CD14-positive monocyte (primary cell): ENCODE measurements around the gene CNTNAP5. TPM values are rescaled to one million over a fixed set of nuclear protein-coding genes. Genes with fewer than 3 reads are reported as not detected.

Source experiments
- DNase-seq, 3 donors: peaks; one replicate each; pipeline ENCODE4 v3.0.0-alpha.2; 2011 to 2022
- H2AFZ ChIP-seq: 2 replicates; pipeline ENCODE4 v1.6.0; 2012; ENCODE audit warnings: mild to moderate bottlenecking, low read depth, low read length, inconsistent platforms; ENCODE audit not compliant: insufficient read depth, poor library complexity, severe bottlenecking
- H3K27ac ChIP-seq, 2 donors: 1 replicate in 1 of 2; 2 replicates in 1 of 2; pipeline ENCODE4 v1.5.1; 2012 to 2013; ENCODE audit warnings: low read length in 2 of 2, control low read depth in 1 of 2, inconsistent platforms in 1 of 2, low read depth in 1 of 2, mild to moderate bottlenecking in 1 of 2
- H3K27me3 ChIP-seq, 2 donors: one replicate each; pipeline versions ENCODE4 v1.6.0 to v1.6.1; 2011 to 2013; ENCODE audit warnings: low read length in 2 of 2; ENCODE audit not compliant: control insufficient read depth in 2 of 2, insufficient read depth in 2 of 2
- H3K36me3 ChIP-seq, 2 donors: replicated peaks in 1 of 2; 1 replicate in 1 of 2; 2 replicates in 1 of 2; pipeline versions ENCODE4 v1.5.1 to v1.6.1; 2012 to 2013; ENCODE audit warnings: low read length in 2 of 2, control low read depth in 1 of 2, inconsistent platforms in 1 of 2, mild to moderate bottlenecking in 1 of 2; ENCODE audit not compliant: insufficient read depth in 2 of 2, control insufficient read depth in 1 of 2
- H3K4me1 ChIP-seq, 2 donors: 1 replicate in 1 of 2; 2 replicates in 1 of 2; pipeline versions ENCODE4 v1.5.1 to v1.6.1; 2012 to 2013; ENCODE audit warnings: low read length in 2 of 2, control low read depth in 1 of 2, inconsistent platforms in 1 of 2, mild to moderate bottlenecking in 1 of 2, moderate library complexity in 1 of 2; ENCODE audit not compliant: insufficient read depth in 2 of 2, control insufficient read depth in 1 of 2
- H3K4me2 ChIP-seq: replicated peaks from 2 replicates; pipeline ENCODE3; 2012; ENCODE audit warnings: low read length, moderate library complexity, mild to moderate bottlenecking; ENCODE audit not compliant: poor library complexity, severe bottlenecking; ENCODE audit errors: extremely low read depth
- H3K4me3 ChIP-seq, 3 experiments: fragments of 200-600 bp in 1 of 3; sonication (generic) in 1 of 3; replicated peaks in 1 of 3; 1 replicate in 2 of 3; 2 replicates in 1 of 3; pipeline ENCODE4 v1.5.1; 2011 to 2013; ENCODE audit warnings: low read length in 3 of 3, mild to moderate bottlenecking in 3 of 3, control low read depth in 2 of 3, low read depth in 2 of 3, inconsistent platforms in 1 of 3, moderate library complexity in 1 of 3
- H3K79me2 ChIP-seq: 2 replicates; pipeline ENCODE4 v1.6.0; 2012; ENCODE audit warnings: mild to moderate bottlenecking, control low read depth, inconsistent platforms, low read length, moderate library complexity; ENCODE audit not compliant: insufficient read depth
- H3K9ac ChIP-seq: 2 replicates; pipeline ENCODE4 v1.6.0; 2017; ENCODE audit warnings: low read length, mild to moderate bottlenecking; ENCODE audit not compliant: insufficient read depth, poor library complexity, severe bottlenecking
- H3K9me3 ChIP-seq, 2 donors: replicated peaks in 1 of 2; 1 replicate in 1 of 2; 2 replicates in 1 of 2; pipeline versions ENCODE4 v1.5.1 to v1.6.1; 2012 to 2013; ENCODE audit warnings: low read length in 2 of 2, control low read depth in 1 of 2; ENCODE audit not compliant: control insufficient read depth in 1 of 2, insufficient read depth in 1 of 2
- H4K20me1 ChIP-seq: 2 replicates; pipeline ENCODE4 v1.6.0; 2012; ENCODE audit warnings: mild to moderate bottlenecking, low read length, control low read depth, moderate library complexity; ENCODE audit not compliant: insufficient read depth
- H3K27ac Mint-ChIP-seq, 7 donors: one replicate each; pipeline ENCODE4 v1.8.0; 2020; ENCODE audit warnings: mild to moderate bottlenecking in 7 of 7, mixed read lengths in 7 of 7, moderate library complexity in 6 of 7, inconsistent platforms in 2 of 7
- H3K27me3 Mint-ChIP-seq, 3 donors: one replicate each; pipeline ENCODE4 v1.8.0; 2021 to 2022; ENCODE audit warnings: low read depth in 3 of 3, mild to moderate bottlenecking in 3 of 3, mixed read lengths in 3 of 3, moderate library complexity in 3 of 3, inconsistent platforms in 1 of 3
- H3K36me3 Mint-ChIP-seq, 2 donors: one replicate each; pipeline ENCODE4 v1.8.0; 2020; ENCODE audit warnings: mixed read lengths in 2 of 2, inconsistent platforms in 1 of 2, mild to moderate bottlenecking in 1 of 2
- H3K4me1 Mint-ChIP-seq: one replicate; pipeline ENCODE4 v1.8.0; 2020; ENCODE audit warnings: mild to moderate bottlenecking, mixed read lengths
- H3K4me3 Mint-ChIP-seq, 2 donors: one replicate each; pipeline ENCODE4 v1.8.0; 2020; ENCODE audit warnings: mild to moderate bottlenecking in 2 of 2, mixed read lengths in 2 of 2, moderate library complexity in 1 of 2
- H3K9me3 Mint-ChIP-seq, 7 donors: one replicate each; pipeline ENCODE4 v1.8.0; 2020 to 2022; ENCODE audit warnings: mixed read lengths in 7 of 7, mild to moderate bottlenecking in 6 of 7, moderate library complexity in 6 of 7, inconsistent platforms in 2 of 7
- CTCF ChIP-seq: fragments of 200-600 bp; IDR thresholded peaks from one replicate; pipeline ENCODE4 v1.8.0; 2022; ENCODE audit warnings: antibody characterized with exemption, mild to moderate bottlenecking
- WGBS: methylation state at CpG from one replicate; pipeline ENCODE4 v1.1.5; 2013; ENCODE audit warnings: missing lambda C conversion rate; ENCODE audit not compliant: insufficient coverage; 5-methylcytosine and 5-hydroxymethylcytosine counted together
- intact Hi-C, 2 donors: fragments of 100-400 bp; cut with micrococcal nuclease; formaldehyde crosslinking; loops; one replicate each; pipeline versions ENCODE4 v1.15.0 to v1.15.1; 2023
- polyA plus RNA-seq, 3 donors: library from polyadenylated mRNA; depleted of rRNA in 1 of 3; unstranded in 2 of 3; stranded (reverse) in 1 of 3; fragments of 300-500 nt in 2 of 3; fragments of >200 nt in 1 of 3; fragmentation: Illumina TruSeq in 2 of 3; gene quantifications; 1 replicate in 2 of 3; 2 replicates in 1 of 3; pipeline ENCODE4 v1.2.3, GENCODE V29; 2012 to 2021

CNTNAP5 gene
- polyA plus RNA-seq, 3 donors, result not detected

GRCh38 chr2:124708661-124709060, 683.6 kb downstream of the CNTNAP5 start:
- H3K4me1 ChIP-seq, result no peaks in the 10 kb centered on the region
- DNase-seq, result no peak
- H4K20me1 ChIP-seq, result no peaks in the 10 kb centered on the region
- H3K4me3 Mint-ChIP-seq, result no peak overlapping the region
- H3K27me3 Mint-ChIP-seq, result no peaks in the 10 kb centered on the region
- H3K36me3 Mint-ChIP-seq, result no peaks in the 10 kb centered on the region
- intact Hi-C loops, result no loop called here
- no peaks in the 10 kb centered on the region for H3K4me1 Mint-ChIP-seq
- no peaks in the 10 kb centered on the region for H3K36me3 ChIP-seq
- H3K27ac ChIP-seq, result no peak overlapping the region
- H3K27ac Mint-ChIP-seq, result no peak overlapping the region
- no peak overlapping the region for H3K4me3 ChIP-seq
- no peaks in the 10 kb centered on the region for H3K79me2 ChIP-seq
- peaks cover 5 to 17% (median 8%) of the 10 kb centered on the region in 7 donors for H3K9me3 Mint-ChIP-seq
- H3K4me2 ChIP-seq, result no peak overlapping the region
- peaks cover 3 to 10% of the 10 kb centered on the region in 2 donors for H3K9me3 ChIP-seq
- no peaks in the 10 kb centered on the region for H3K27me3 ChIP-seq
- no peak overlapping the region for H2AFZ ChIP-seq
- no peak overlapping the region for H3K9ac ChIP-seq
- TF ChIP-seq CTCF, result no peak
- 85% methylated on average over 2 of the region's 3 CpGs for WGBS

- no peak for TF ChIP-seq CTCF
- no peaks in the 10 kb centered on the region for H3K36me3 Mint-ChIP-seq
- H3K27ac Mint-ChIP-seq, result no peak overlapping the region
- Histone ChIP-seq H3K36me3 (no peaks in the 10 kb centered on the region), H4K20me1 (no peaks in the 10 kb centered on the region), H3K4me1 (no peaks in the 10 kb centered on the region), H3K9ac (no peak overlapping the region), H3K27ac (no peak overlapping the region), H3K79me2 (no peaks in the 10 kb centered on the region), H3K4me3 (no peak overlapping the region), H2AFZ (no peak overlapping the region), H3K27me3 (no peaks in the 10 kb centered on the region), H3K9me3 (peaks cover 3 to 7% of the 10 kb centered on the region in 2 donors), H3K4me2 (no peak overlapping the region)
- H3K4me3 Mint-ChIP-seq, result no peak overlapping the region
- WGBS, result no CpG with 5 or more reads among the region's 2 CpGs
- H3K4me1 Mint-ChIP-seq, result no peaks in the 10 kb centered on the region
- DNase-seq, result no peak
- intact Hi-C loops, result no loop called here
- peaks cover 0 to 17% (median 7%) of the 10 kb centered on the region in 7 donors for H3K9me3 Mint-ChIP-seq
- H3K27me3 Mint-ChIP-seq, result no peaks in the 10 kb centered on the region
These were observed 688.9 kb downstream of the CNTNAP5 start for GRCh38 chr2:124713969-124714368.
